CD4-positive, alpha-beta T cell (primary cell): ENCODE data around the gene DDX1. TPM values are rescaled to one million over a fixed set of nuclear protein-coding genes. Genes with fewer than 3 reads are reported as not detected.
A peak's percentile ranks its signal among the peaks of the same experiment; 100 is the strongest.

ENCODE experiments used
- ATAC-seq: fragments of 200-7000 bp; cut with Tn5 transposase; one replicate; pipeline ENCODE4 v1.10.0; 2022; ENCODE audit warnings: mild to moderate bottlenecking; ENCODE audit not compliant: poor library complexity
- CTCF ChIA-PET: fragments of 350-600 bp; sonication (Branson Sonifier 250); formaldehyde crosslinking; loops from one replicate; lab custom pipeline; 2021; ENCODE audit warnings: antibody characterized with exemption, inconsistent platforms; lab: Charles Lee
- POLR2A ChIA-PET: fragments of 350-600 bp; sonication (Branson Sonifier 250); formaldehyde crosslinking; loops from one replicate; lab custom pipeline; 2021; ENCODE audit warnings: antibody characterized with exemption, inconsistent platforms; lab: Charles Lee
- DNase-seq, 14 experiments: peaks; one replicate each; pipeline ENCODE4 v3.0.0-alpha.2; 2013 to 2020; ENCODE audit warnings: mixed read lengths in 2 of 14
- H3K27ac ChIP-seq, 2 donors: one replicate each; pipeline versions ENCODE4 v1.5.1 to v1.7.0; 2013; ENCODE audit warnings: low read length in 2 of 2, low read depth in 1 of 2, mild to moderate bottlenecking in 1 of 2
- H3K27me3 ChIP-seq, 2 experiments: 1 replicate in 1 of 2; 2 replicates in 1 of 2; pipeline versions ENCODE4 v1.6.1 to v1.7.0; 2013; ENCODE audit warnings: low read length in 2 of 2, control low read depth in 1 of 2, mild to moderate bottlenecking in 1 of 2, moderate library complexity in 1 of 2; ENCODE audit not compliant: insufficient read depth in 2 of 2, control insufficient read depth in 1 of 2
- H3K36me3 ChIP-seq: one replicate; pipeline ENCODE4 v1.6.1; 2013; ENCODE audit warnings: low read length, control low read depth; ENCODE audit not compliant: insufficient read depth
- H3K4me1 ChIP-seq: one replicate; pipeline ENCODE4 v1.6.1; 2013; ENCODE audit warnings: low read length, control low read depth; ENCODE audit not compliant: insufficient read depth
- H3K4me3 ChIP-seq: one replicate; pipeline ENCODE4 v1.5.1; 2013; ENCODE audit warnings: mild to moderate bottlenecking, low read length, moderate library complexity
- H3K9me3 ChIP-seq, 2 experiments: 1 replicate in 1 of 2; 2 replicates in 1 of 2; pipeline versions ENCODE4 v1.6.1 to v1.7.0; 2013; ENCODE audit warnings: low read length in 2 of 2, mild to moderate bottlenecking in 2 of 2, control low read depth in 1 of 2, moderate library complexity in 1 of 2; ENCODE audit not compliant: control insufficient read depth in 1 of 2, insufficient read depth in 1 of 2
- H3K27ac Mint-ChIP-seq: one replicate; pipeline ENCODE4 v1.8.0; 2020; ENCODE audit warnings: mixed read lengths
- H3K27me3 Mint-ChIP-seq: one replicate; pipeline ENCODE4 v1.8.0; 2021; ENCODE audit warnings: mixed read lengths
- H3K36me3 Mint-ChIP-seq: one replicate; pipeline ENCODE4 v1.8.0; 2021; ENCODE audit warnings: low read depth, mixed read lengths
- H3K4me1 Mint-ChIP-seq: one replicate; pipeline ENCODE4 v1.8.0; 2021; ENCODE audit warnings: low read depth, mixed read lengths
- H3K4me3 Mint-ChIP-seq: one replicate; pipeline ENCODE4 v1.8.0; 2020; ENCODE audit warnings: mild to moderate bottlenecking, mixed read lengths
- H3K9me3 Mint-ChIP-seq: one replicate; pipeline ENCODE4 v1.8.0; 2020; ENCODE audit warnings: mixed read lengths
- CTCF ChIP-seq: fragments of 200-600 bp; IDR thresholded peaks from one replicate; pipeline ENCODE4 v1.8.0; 2022; ENCODE audit warnings: antibody characterized with exemption, mild to moderate bottlenecking
- intact Hi-C, 2 experiments: fragments of 100-400 bp; cut with DNase I in 1 of 2; cut with micrococcal nuclease in 1 of 2; formaldehyde crosslinking; loops; one replicate each; pipeline versions ENCODE4 v1.15.1 to v1.9.0; 2023 to 2025; cut with DNase I, micrococcal nuclease
- total RNA-seq, 174 experiments: library from RNA in 2 of 174; stranded (reverse) in 2 of 174; gene quantifications; one replicate each; pipeline ENCODE4 v1.2.3 and lab custom pipeline; 2021 to 2026

The DDX1 gene
- total RNA-seq, 2 experiments from 2014 or later: 48.8 to 50.1 TPM

- H3K27ac Mint-ChIP-seq: no peak overlapping the region
- H3K4me1 Mint-ChIP-seq: peaks cover 7% of the 10 kb centered on the region
- no peak overlapping the region for H3K4me3 Mint-ChIP-seq
- Histone ChIP-seq H3K36me3 (peaks cover 18% of the 10 kb centered on the region), H3K27me3 (no peaks in the 10 kb centered on the region), H3K4me1 (no peaks in the 10 kb centered on the region), H3K27ac (no peak overlapping the region), H3K9me3 (peaks cover 0 to 3% of the 10 kb centered on the region in 2 experiments), H3K4me3 (no peak overlapping the region)
- intact Hi-C loops: loop anchor here in 1 of 2 experiments (5.0 to 10.0 kb wide), 2 partner anchors 305 to 643 kb away; partner anchors contain the start of gene MYCN
- H3K36me3 Mint-ChIP-seq: peaks cover 51% of the 10 kb centered on the region
- no peaks in the 10 kb centered on the region for H3K27me3 Mint-ChIP-seq
- TF ChIP-seq CTCF: no peak
- DNase-seq: no peak
- POLR2A ChIA-PET: no interaction called here
- ATAC-seq: no peak
- peaks cover 3% of the 10 kb centered on the region for H3K9me3 Mint-ChIP-seq
- CTCF ChIA-PET: interaction anchor here (1.1 to 1.3 kb wide), 2 partner anchors 9 to 1118 kb away, joined by 3 to 5 read pairs; no protein-coding TSS in a partner anchor
Observed at GRCh38 chr2:15639323-15640251, 47.9 kb downstream of the DDX1 start.

- H3K4me1 ChIP-seq: no peaks in the 10 kb centered on the region
- H3K4me1 Mint-ChIP-seq: peaks cover 7% of the 10 kb centered on the region
- ATAC-seq (no peak), DNase-seq (peak in 1 of 14 experiments; percentile 8)
- peaks cover 16% of the 10 kb centered on the region for H3K36me3 ChIP-seq
- ChIA-PET CTCF (interaction anchor here (1.1 kb wide), 1 partner anchor 9 kb away, joined by 3 read pairs; no protein-coding TSS in a partner anchor), POLR2A (no interaction called here)
- no peak overlapping the region for H3K27ac Mint-ChIP-seq
- no peak overlapping the region for H3K4me3 ChIP-seq
- H3K9me3 ChIP-seq: peaks cover 0 to 3% of the 10 kb centered on the region in 2 experiments
- no peak for TF ChIP-seq CTCF
- H3K27me3 ChIP-seq: no peaks in the 10 kb centered on the region
- no peaks in the 10 kb centered on the region for H3K27me3 Mint-ChIP-seq
- intact Hi-C loops: no loop called here
- H3K4me3 Mint-ChIP-seq: no peak overlapping the region
- peaks cover 3% of the 10 kb centered on the region for H3K9me3 Mint-ChIP-seq
- H3K36me3 Mint-ChIP-seq: peaks cover 44% of the 10 kb centered on the region
- no peak overlapping the region for H3K27ac ChIP-seq
Observed at GRCh38 chr2:15640261-15640711, 48.6 kb downstream of the DDX1 start.

GRCh38 chr2:15640784-15641183, 49.1 kb downstream of the DDX1 start:
- Mint-ChIP-seq H3K27ac (no peak overlapping the region), H3K27me3 (no peaks in the 10 kb centered on the region)
- CTCF ChIA-PET: no interaction called here

More at GRCh38 chr2:15640784-15641183, 49.1 kb downstream of the DDX1 start:
- POLR2A ChIA-PET: no interaction called here
- peaks cover 3% of the 10 kb centered on the region for H3K9me3 Mint-ChIP-seq
- peaks cover 0 to 3% of the 10 kb centered on the region in 2 experiments for H3K9me3 ChIP-seq
- no peak overlapping the region for H3K4me3 ChIP-seq
- no peak for DNase-seq
- H3K4me1 Mint-ChIP-seq: peaks cover 7% of the 10 kb centered on the region
- no peaks in the 10 kb centered on the region for H3K4me1 ChIP-seq
- ATAC-seq: no peak
- H3K27ac ChIP-seq: no peak overlapping the region
- peaks cover 39% of the 10 kb centered on the region for H3K36me3 Mint-ChIP-seq
- H3K27me3 ChIP-seq: no peaks in the 10 kb centered on the region
- intact Hi-C loops: no loop called here
- no peak overlapping the region for H3K4me3 Mint-ChIP-seq
- H3K36me3 ChIP-seq: peaks cover 12% of the 10 kb centered on the region
- no peak for TF ChIP-seq CTCF
